Left hindlimb (tissue), 1 donor: ENCODE results near the gene WDCP.

ENCODE experiments used
- DNase-seq: peaks from one replicate; pipeline ENCODE4 v3.0.0-alpha.2; 2018

The WDCP gene

DNA sequence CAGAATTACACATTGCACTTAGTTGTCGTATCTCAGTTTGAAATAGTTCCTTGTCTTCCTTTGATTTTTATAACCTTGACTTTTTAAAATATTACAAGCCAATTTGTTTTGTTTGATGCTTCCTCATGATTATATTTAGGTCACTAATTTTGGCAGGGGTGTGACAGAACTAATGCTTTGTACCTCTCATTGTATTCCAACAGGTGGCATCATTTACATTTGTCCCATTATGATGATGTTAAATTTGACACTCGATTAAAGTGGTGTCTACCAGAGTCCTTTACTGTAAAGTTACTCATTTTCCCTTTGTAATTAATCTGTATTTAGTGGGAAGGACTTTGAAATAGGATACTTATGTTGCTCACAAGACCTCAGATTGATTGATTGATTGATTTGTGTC is 58.8 kb downstream of the WDCP start:
- DNase-seq: no peak
